Hepatocyte (in vitro differentiated cells): ENCODE measurements around the gene KCND2.

Source experiments
- EZH2 ChIP-seq: fragments of 200-600 bp; sonication (generic); IDR thresholded peaks from 2 replicates; pipeline ENCODE4 v1.6.1; 2016; ENCODE audit warnings: antibody characterized with exemption, mild to moderate bottlenecking, borderline replicate concordance
- EZH2phosphoT487 ChIP-seq: fragments of 200-600 bp; sonication (generic); IDR thresholded peaks from one replicate; pipeline ENCODE4 v1.6.1; 2018; ENCODE audit warnings: antibody characterized with exemption, mild to moderate bottlenecking, low read depth, moderate library complexity; ENCODE audit not compliant: unreplicated experiment, severe bottlenecking
- TF ChIP-seq, protein P1 (sequence below): fragments of 200-600 bp; sonication (generic); IDR thresholded peaks from 2 replicates; pipeline ENCODE4 v1.5.1; 2016; ENCODE audit warnings: antibody characterized with exemption, mild to moderate bottlenecking; ENCODE audit not compliant: poor library complexity

DNA sequence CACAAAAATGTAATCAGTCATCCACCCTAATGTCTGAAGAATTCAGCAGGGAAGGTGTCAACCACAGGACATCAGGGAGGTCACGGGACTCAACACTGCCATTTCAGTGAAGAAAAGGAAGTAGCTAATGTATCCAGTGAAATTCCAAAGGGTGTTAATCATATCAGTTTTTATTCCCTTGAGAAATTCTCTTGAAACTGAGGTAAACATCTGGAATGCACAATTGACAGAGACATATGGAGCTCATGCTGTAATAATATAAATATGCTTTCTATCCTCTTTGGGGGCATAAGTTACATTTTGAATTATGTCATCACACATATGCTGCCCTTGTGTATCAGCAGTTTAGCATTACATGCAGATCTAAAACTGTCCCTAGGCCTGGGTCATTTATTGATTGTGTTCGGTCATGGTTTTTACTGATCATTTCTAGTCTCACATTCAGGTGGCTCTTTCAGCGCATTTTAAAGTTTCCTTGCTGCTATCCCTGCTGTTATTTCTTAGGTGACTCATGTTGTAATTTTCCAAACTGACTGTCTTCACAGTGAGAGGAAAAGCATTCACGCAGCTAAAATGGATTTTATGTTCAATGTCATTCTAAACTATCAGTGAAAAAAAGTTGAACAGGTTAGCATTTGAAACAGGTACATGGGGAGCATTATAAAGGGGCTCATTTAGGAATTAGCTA is 311.1 kb downstream of the KCND2 start:
- no peak for TF ChIP-seq EZH2
- TF ChIP-seq, protein P1, sequence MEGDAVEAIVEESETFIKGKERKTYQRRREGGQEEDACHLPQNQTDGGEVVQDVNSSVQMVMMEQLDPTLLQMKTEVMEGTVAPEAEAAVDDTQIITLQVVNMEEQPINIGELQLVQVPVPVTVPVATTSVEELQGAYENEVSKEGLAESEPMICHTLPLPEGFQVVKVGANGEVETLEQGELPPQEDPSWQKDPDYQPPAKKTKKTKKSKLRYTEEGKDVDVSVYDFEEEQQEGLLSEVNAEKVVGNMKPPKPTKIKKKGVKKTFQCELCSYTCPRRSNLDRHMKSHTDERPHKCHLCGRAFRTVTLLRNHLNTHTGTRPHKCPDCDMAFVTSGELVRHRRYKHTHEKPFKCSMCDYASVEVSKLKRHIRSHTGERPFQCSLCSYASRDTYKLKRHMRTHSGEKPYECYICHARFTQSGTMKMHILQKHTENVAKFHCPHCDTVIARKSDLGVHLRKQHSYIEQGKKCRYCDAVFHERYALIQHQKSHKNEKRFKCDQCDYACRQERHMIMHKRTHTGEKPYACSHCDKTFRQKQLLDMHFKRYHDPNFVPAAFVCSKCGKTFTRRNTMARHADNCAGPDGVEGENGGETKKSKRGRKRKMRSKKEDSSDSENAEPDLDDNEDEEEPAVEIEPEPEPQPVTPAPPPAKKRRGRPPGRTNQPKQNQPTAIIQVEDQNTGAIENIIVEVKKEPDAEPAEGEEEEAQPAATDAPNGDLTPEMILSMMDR: no peak
- TF ChIP-seq EZH2phosphoT487: no peak
